HG02884 (cell line): ENCODE results near the gene PLK5.
"Not testable (repeated sequence)": the region's sequence is repeated elsewhere in the genome, so short reads cannot be mapped to it uniquely, and the experiment has no call there.

Experiments
- ATAC-seq: cut with Tn5 transposase; IDR thresholded peaks from one replicate; pipeline ENCODE4 v1.9.1; 2021; ENCODE audit warnings: mild to moderate bottlenecking, moderate library complexity; ENCODE audit not compliant: unreplicated experiment

Gene PLK5

DNA sequence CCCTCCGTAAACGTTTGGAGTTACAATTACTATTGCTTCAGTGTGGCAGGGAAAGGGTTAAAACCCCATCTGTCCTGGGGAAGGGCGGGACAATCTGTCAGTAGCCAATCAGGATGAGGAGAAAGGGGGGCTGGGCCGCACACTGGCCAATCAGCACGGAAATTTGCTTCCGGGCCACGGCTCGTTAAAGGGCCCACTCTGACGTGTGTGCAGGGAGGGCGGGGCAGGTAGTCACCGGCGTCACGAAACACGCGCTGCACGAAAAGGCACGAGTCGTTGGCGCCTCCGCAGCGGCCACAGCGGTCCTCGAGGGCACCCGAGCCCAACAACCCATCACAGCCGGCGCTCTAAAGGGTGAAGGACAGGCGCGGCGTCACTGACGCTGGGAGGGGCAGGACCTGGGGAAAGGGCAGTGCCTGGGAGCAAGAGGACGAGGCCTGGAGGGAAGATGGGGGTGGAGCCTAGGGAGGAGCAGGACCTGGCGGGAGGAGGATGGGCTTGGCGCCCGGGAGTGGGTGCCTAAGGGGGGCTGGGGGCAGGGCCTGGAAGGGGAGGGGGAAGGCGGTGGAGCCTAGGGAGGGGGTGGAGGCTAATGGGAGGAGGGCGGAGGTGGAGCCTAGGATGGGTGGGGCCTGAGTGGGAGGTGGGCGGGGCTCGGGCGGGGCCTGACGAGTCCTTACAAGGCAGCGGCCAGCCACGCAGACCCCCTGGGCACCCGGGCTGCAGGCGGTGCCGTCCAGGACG, 15.9 kb upstream of the PLK5 start:
- ATAC-seq, result no peak

- ATAC-seq, result no peak
Measured at GRCh38 chr19:1508507-1508856, 15.4 kb upstream of the PLK5 start.

DNA sequence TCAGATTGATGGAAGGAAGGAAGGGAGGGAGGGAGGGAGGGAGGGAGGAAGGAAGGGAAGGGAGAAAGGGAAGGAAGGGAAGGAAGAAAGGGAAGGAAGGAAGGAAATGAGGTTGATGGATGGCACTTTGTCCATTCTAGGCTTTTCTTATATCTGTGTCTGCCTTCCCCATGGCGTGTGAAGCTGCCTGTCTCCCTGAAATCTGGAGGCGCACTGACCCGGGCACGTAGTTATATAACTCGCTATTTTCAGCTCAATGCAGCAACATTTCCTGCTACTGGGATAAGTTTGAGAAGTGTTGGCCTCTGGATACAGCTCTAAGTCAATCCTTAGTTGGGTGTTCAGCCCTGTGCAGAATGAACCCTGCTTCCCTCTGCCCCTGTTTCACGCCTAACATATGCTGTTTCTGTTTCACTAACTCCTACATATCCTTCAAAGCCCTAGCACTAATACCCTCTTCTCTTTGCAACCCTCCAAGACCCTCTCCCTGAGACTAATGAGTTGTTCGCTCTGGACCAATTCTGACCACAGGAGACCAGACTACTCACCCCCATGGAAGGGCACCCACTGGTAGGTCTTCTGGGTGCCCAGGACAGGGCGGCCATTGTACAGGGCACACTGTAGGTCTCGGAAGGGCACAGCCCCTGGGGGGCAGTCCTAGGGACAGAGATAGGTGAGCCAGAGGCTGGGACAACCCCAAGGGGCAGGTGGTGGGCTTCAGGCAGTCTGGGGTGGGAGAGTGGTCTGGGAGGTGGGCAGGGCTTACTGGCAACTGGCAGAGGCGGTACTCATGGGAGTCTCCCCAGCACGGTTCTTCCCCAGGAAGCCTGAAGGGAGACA, 14.1 kb upstream of the PLK5 start:
- no peak for ATAC-seq

GRCh38 chr19:1510442-1510806, 13.5 kb upstream of the PLK5 start:
- no peak for ATAC-seq

- no peak for ATAC-seq
Measured at GRCh38 chr19:1510807-1511206, 13.1 kb upstream of the PLK5 start.

GRCh38 chr19:1511318-1512317, 12.3 kb upstream of the PLK5 start:
- no peak for ATAC-seq

GRCh38 chr19:1512671-1513498, 11.0 kb upstream of the PLK5 start, which contains the start of gene ADAMTSL5:
Gene ADAMTSL5 (minus strand): TSS chr19:1513019. CDS start chr19:1510943, 2,076 bp downstream.
- no peak for ATAC-seq

- ATAC-seq, result no peak
Measured at GRCh38 chr19:1513499-1514294, 10.2 kb upstream of the PLK5 start.

GRCh38 chr19:1514295-1514661, 9.6 kb upstream of the PLK5 start:
- no peak for ATAC-seq

GRCh38 chr19:1514986-1515721, 8.7 kb upstream of the PLK5 start:
- no peak for ATAC-seq

- no peak for ATAC-seq
Measured at GRCh38 chr19:1516395-1516753, 7.5 kb upstream of the PLK5 start.

GRCh38 chr19:1518471-1518870, 5.4 kb upstream of the PLK5 start:
- no peak for ATAC-seq

DNA sequence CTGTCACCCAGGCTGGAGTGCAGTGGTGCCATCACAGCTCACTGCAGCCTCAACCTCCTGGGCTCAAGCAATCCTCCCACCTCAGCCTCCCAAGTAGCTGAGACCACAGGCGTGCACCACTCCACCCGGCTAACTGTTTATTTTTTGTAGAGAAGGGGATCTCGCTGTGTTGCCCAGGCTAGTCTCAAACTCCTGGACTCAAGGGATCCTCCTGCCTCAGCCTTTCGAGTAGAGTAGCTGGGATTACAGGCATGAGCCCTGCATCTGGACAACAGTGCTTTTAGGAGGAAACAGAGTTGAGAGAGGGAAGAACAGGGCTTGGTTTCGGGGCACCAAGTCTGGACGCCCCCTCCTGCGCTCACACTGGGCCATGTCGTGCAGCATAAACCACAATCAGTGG, 4.1 kb upstream of the PLK5 start:
- not testable (repeated sequence) for ATAC-seq

DNA sequence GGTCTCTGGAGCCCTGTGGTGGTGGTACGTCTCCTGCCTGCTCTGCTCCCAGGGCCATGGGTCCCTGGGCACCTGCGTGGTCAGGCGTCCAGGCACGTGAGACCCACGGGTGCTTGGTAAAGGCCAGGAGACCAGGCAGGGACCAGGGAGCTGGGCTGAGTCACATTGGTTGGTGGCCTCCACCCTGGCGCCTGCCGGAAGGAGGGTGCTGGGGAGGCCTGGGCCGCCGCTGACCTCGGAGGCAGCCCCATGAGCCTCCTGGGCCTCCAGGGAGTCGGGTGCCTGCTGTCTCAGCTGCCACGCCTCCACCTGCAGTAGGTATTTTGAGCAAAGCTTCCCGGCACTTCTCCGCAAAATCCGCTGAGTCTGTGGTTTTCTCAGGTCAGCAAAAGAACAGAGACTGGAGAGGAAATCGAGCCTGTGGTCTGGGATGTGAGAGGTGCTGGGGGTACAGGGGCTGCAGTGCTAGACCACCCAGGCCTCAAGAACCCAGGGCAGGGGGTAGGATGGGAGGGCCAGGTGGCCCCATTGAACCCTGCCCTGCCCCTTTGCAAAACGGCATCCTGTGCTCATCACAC, 3.6 kb upstream of the PLK5 start:
- ATAC-seq, result no peak

DNA sequence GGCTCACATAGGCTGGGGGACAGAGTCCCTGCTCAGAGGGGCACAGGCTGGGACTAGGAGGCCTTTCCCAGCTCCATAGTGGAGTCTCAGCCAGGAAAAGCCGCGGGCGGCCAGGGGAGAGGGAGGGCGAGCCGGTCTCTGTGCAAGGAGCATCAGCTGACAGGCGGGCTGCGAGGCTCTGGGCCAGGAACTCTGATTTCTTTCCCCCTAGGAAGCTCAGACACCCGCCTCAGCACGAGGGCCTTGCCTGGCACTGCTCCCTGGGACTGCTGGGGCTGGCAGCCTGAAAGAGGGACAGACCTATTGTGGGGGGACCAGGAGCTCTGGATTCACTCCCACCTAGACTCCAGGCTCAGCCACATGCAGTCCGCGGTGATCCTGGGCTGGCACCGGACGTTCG, 2.2 kb upstream of the PLK5 start:
- no peak for ATAC-seq

GRCh38 chr19:1522061-1522460, 1.8 kb upstream of the PLK5 start:
- ATAC-seq, result no peak

GRCh38 chr19:1522838-1523237, 1.0 kb upstream of the PLK5 start:
- ATAC-seq, result no peak

DNA sequence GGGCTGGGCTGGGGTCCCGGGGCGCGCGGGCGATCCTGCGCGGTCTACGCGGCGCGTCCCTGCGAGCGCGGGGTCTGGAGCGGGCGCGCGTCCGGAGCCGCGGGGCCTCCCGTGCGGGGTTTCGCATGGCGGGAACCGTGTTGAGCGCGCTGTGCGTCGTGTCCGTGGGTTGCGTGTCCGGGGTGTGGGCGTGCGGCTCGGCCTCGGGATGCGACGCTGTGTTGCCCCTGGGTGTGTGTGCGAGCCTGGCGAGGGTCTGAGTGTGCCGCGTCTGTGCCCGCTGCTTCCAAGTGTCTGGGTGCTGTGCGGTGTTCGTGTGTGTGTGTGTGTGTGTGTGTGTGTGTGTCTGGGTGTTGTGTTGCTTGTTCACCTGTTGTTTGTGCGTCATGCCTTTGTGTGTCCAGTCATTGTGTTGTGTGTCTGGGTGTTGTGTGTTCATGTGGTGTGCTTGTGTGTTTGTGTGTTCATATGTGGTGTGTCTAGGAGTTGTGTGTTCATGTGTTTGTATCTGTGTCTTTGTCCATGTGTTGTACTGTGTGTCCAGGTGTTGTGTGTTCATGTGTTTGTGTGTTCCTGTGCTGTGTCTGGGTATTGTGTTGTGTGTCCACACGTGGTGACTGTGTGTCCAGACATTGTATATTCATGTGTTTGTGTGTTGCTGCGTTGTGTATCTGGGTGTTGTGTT, 552 bp downstream of the PLK5 start:
- ATAC-seq, result no peak
